ENCODE data around the gene OASL.

- no peak for TF ChIP-seq EZH2 (IDR thresholded peaks at IDR 0.05; ENCODE audit: insufficient read depth, poor library complexity, severe bottlenecking)
- no peak for TF ChIP-seq EZH2phosphoT487 (IDR thresholded peaks at IDR 0.05; ENCODE audit: insufficient read depth, low read depth)
Observed at GRCh38 chr12:121084229-121084628, 45.2 kb upstream of the OASL start.

All from GM23248 (cell line).